HepG2 (cell line): ENCODE results near the gene SRSF2. TPM values are rescaled to one million over a fixed set of nuclear protein-coding genes. Genes with fewer than 3 reads are reported as not detected.

Experiments used
- ATAC-seq: fragments of 200-7000 bp; cut with Tn5 transposase; 3 replicates; pipeline ENCODE4 v1.9.1; 2020; ENCODE audit warnings: mild to moderate bottlenecking, moderate library complexity
- BruUV-seq: library from RNA; stranded (reverse); fragments of 400-500 nt; replicated peaks from 2 replicates; lab custom pipeline; 2021; lab: Mats Ljungman, UMichigan
- CTCF ChIA-PET: fragments of 300-600 bp; formaldehyde crosslinking; extraction: SDS; loops from one replicate; lab custom pipeline; 2021; ENCODE audit warnings: low total read pairs, inconsistent platforms, low intra/inter-chr PET ratio; lab: Yijun Ruan, JAX
- POLR2A ChIA-PET: fragments of 350-600 bp; sonication (Branson Sonifier 250); formaldehyde crosslinking; loops from one replicate; lab custom pipeline; 2020; ENCODE audit warnings: antibody characterized with exemption, inconsistent platforms; lab: Yijun Ruan, JAX
- DNase-seq: peaks from one replicate; pipeline ENCODE4 v3.0.0-alpha.2; 2015; ENCODE audit warnings: low spot score
- FAIRE-seq: peaks from 3 replicates; lab custom pipeline; 2011; peaks lifted over from hg19 to GRCh38; lab: Jason Lieb, UNC
- H2AFZ ChIP-seq: one replicate; pipeline ENCODE4 v1.6.1; 2011; ENCODE audit warnings: low read length, inconsistent platforms
- H3K27ac ChIP-seq: fragments of 300-600 bp; 3 replicates; pipeline ENCODE4 v1.8.0; 2011; ENCODE audit warnings: mixed run types, mild to moderate bottlenecking, mixed read lengths, low read length, inconsistent platforms; ENCODE audit not compliant: insufficient read depth; ENCODE audit errors: extremely low read length
- H3K27me3 ChIP-seq, 2 experiments: fragments of 200-600 bp in 1 of 2; 2 replicates in 1 of 2; 3 replicates in 1 of 2; pipeline versions ENCODE4 v1.6.0 to v1.8.0; 2011; ENCODE audit warnings: low read length in 2 of 2, mild to moderate bottlenecking in 2 of 2, moderate library complexity in 2 of 2, inconsistent platforms in 1 of 2; ENCODE audit not compliant: insufficient read depth in 2 of 2, control insufficient read depth in 1 of 2
- H3K36me3 ChIP-seq, 2 experiments: fragments of 200-600 bp in 1 of 2; replicated peaks in 1 of 2; 2 replicates in 1 of 2; 3 replicates in 1 of 2; pipeline versions ENCODE4 v1.5.1 to v1.8.0; 2011; ENCODE audit warnings: low read length in 2 of 2, inconsistent platforms in 1 of 2; ENCODE audit not compliant: insufficient read depth in 2 of 2, control insufficient read depth in 1 of 2
- H3K4me1 ChIP-seq: 2 replicates; pipeline ENCODE4 v1.5.1; 2012; ENCODE audit warnings: low read length, inconsistent platforms; ENCODE audit not compliant: insufficient read depth
- H3K4me2 ChIP-seq: 2 replicates; pipeline ENCODE4 v1.6.0; 2011; ENCODE audit warnings: low read depth, low read length, inconsistent platforms
- H3K4me3 ChIP-seq, 3 experiments: fragments of 200-600 bp in 1 of 3; sonication (generic), shearing (Covaris generic) in 1 of 3; replicated peaks in 1 of 3; 2 replicates each; pipeline ENCODE4 v1.5.1; 2011 to 2016; ENCODE audit warnings: low read length in 3 of 3, inconsistent platforms in 2 of 3, low read depth in 2 of 3, mild to moderate bottlenecking in 2 of 3, control low read depth in 1 of 3, mixed read lengths in 1 of 3; ENCODE audit not compliant: insufficient read depth in 1 of 3
- H3K79me2 ChIP-seq: one replicate; pipeline ENCODE4 v1.6.1; 2011; ENCODE audit warnings: low read length, inconsistent platforms; ENCODE audit not compliant: insufficient read depth
- H3K9ac ChIP-seq: 2 replicates; pipeline ENCODE4 v1.6.0; 2011; ENCODE audit warnings: mild to moderate bottlenecking, low read depth, low read length, inconsistent platforms; ENCODE audit not compliant: insufficient read depth
- H3K9me3 ChIP-seq: 2 replicates; pipeline ENCODE4 v1.5.1; 2012; ENCODE audit warnings: mild to moderate bottlenecking, low read length
- H4K20me1 ChIP-seq: 2 replicates; pipeline ENCODE4 v1.6.0; 2011; ENCODE audit warnings: inconsistent platforms, mild to moderate bottlenecking, low read length, moderate library complexity; ENCODE audit not compliant: insufficient read depth
- CAMTA2 ChIP-seq: sonication (generic); formaldehyde crosslinking; IDR thresholded peaks from 2 replicates; pipeline ENCODE4 v1.4.0; 2020; ENCODE audit warnings: mild to moderate bottlenecking, missing genetic modification reagents, borderline replicate concordance
- DNMT1 ChIP-seq: sonication (generic); formaldehyde crosslinking; IDR thresholded peaks from 2 replicates; pipeline ENCODE4 v1.5.1; 2020; ENCODE audit warnings: mild to moderate bottlenecking, missing genetic modification reagents
- FOXC1 ChIP-seq: sonication (generic); formaldehyde crosslinking; IDR thresholded peaks from 2 replicates; pipeline ENCODE4 v1.8.0; 2022; ENCODE audit warnings: mild to moderate bottlenecking, missing genetic modification reagents, borderline replicate concordance
- GABPA ChIP-seq, 2 experiments: IDR thresholded peaks; 2 replicates each; pipeline ENCODE4 v1.6.1; 2011 to 2016; ENCODE audit warnings: low read depth in 2 of 2, low read length in 1 of 2, missing biosample characterization in 1 of 2, missing genetic modification characterization in 1 of 2
- HES4 ChIP-seq: sonication (generic); formaldehyde crosslinking; IDR thresholded peaks from 2 replicates; pipeline ENCODE4 v1.9.0; 2021; ENCODE audit warnings: mild to moderate bottlenecking, missing genetic modification reagents, borderline replicate concordance
- MED13 ChIP-seq: sonication (generic); formaldehyde crosslinking; IDR thresholded peaks from 2 replicates; pipeline ENCODE4 v1.5.0; 2020; ENCODE audit warnings: missing genetic modification reagents
- NFATC3 ChIP-seq: sonication (generic); formaldehyde crosslinking; IDR thresholded peaks from 2 replicates; pipeline ENCODE4 v1.5.1; 2020; ENCODE audit warnings: mild to moderate bottlenecking, missing genetic modification reagents
- SNAI1 ChIP-seq: sonication (generic); formaldehyde crosslinking; IDR thresholded peaks from 2 replicates; pipeline ENCODE4 v1.5.0; 2020; ENCODE audit warnings: mild to moderate bottlenecking, missing genetic modification reagents, borderline replicate concordance
- TBP ChIP-seq: sonication (generic); formaldehyde crosslinking; IDR thresholded peaks from 2 replicates; pipeline ENCODE4 v1.5.0; 2020; ENCODE audit warnings: missing genetic modification reagents
- ZNF256 ChIP-seq: sonication (generic); formaldehyde crosslinking; conservative IDR thresholded peaks from 2 replicates; pipeline ENCODE4 v1.4.0; 2020; ENCODE audit warnings: missing genetic modification reagents
- ZNF263 ChIP-seq: sonication (generic); formaldehyde crosslinking; IDR thresholded peaks from 2 replicates; pipeline ENCODE4 v1.4.0; 2020; ENCODE audit warnings: missing genetic modification reagents
- ZNF30 ChIP-seq: sonication (generic); formaldehyde crosslinking; IDR thresholded peaks from 2 replicates; pipeline ENCODE4 v1.5.0; 2020; ENCODE audit warnings: mild to moderate bottlenecking, missing genetic modification reagents
- WGBS: methylation state at CpG from one replicate; pipeline ENCODE4 v1.1.6; 2017; ENCODE audit warnings: low lambda C conversion rate; 5-methylcytosine and 5-hydroxymethylcytosine counted together
- in situ Hi-C: cut with HindIII; loops from 2 replicates; pipeline ENCODE4 v1.10.0; 2017; ENCODE audit warnings: low pct_unique_long_range_greater_than_20kb; ENCODE audit not compliant: extremely low pct_ligation_motif_present
- intact Hi-C: fragments of 100-400 bp; cut with micrococcal nuclease; formaldehyde crosslinking; loops from one replicate; pipeline ENCODE4 v1.10.0; 2022; ENCODE audit not compliant: unreplicated experiment
- polyA plus RNA-seq, 8 experiments: library from polyadenylated mRNA; depleted of rRNA in 3 of 8; stranded (reverse) in 7 of 8; unstranded in 1 of 8; fragments of >200 nt; fragmentation: Illumina TruSeq in 4 of 8; extraction: Trizol in 4 of 8; gene quantifications; 2 replicates each; pipeline versions ENCODE4 v1.2.1 to v1.2.3, GENCODE V29; 2011 to 2016; ENCODE audit warnings: low read depth in 4 of 8, missing spikeins in 1 of 8, mixed read lengths in 1 of 8; ENCODE audit not compliant: insufficient read depth in 1 of 8
- total RNA-seq, 5 experiments: library from RNA; depleted of rRNA; stranded (reverse); fragments of >200 nt; fragmentation: Illumina TruSeq; extraction: Trizol; gene quantifications; 2 replicates each; pipeline ENCODE4 v1.2.3, GENCODE V29; 2016; ENCODE audit warnings: low read depth in 1 of 5
- TF ChIP-seq, protein P1 (sequence below), 2 experiments: fragments of 450-650 bp in 1 of 2; sonication (generic) in 1 of 2; formaldehyde crosslinking in 1 of 2; IDR thresholded peaks; 2 replicates each; pipeline versions ENCODE4 v1.6.1 to v1.8.0; 2016 to 2022; ENCODE audit warnings: antibody characterized with exemption in 1 of 2, mild to moderate bottlenecking in 1 of 2, missing genetic modification reagents in 1 of 2

SRSF2 gene
- total and polyA plus RNA-seq, 2 of the 13 experiments (the other 11 are each of a cell fraction or from before 2014, with no cell fraction given) = 306 to 319 TPM

GRCh38 chr17:76735586-76736348, 1.4 kb downstream of the SRSF2 start:
- Histone ChIP-seq H3K27ac (peak overlapping the region; percentile 96), H3K4me2 (peak overlapping the region; percentile 88), H4K20me1 (peaks cover 35% of the 10 kb centered on the region), H2AFZ (no peak overlapping the region), H3K79me2 (peaks cover 65% of the 10 kb centered on the region), H3K9ac (peak overlapping the region; percentile 100), H3K4me1 (peaks cover 51% of the 10 kb centered on the region), H3K36me3 (peaks cover 12 to 35% of the 10 kb centered on the region in 2 experiments), H3K9me3 (no peaks in the 10 kb centered on the region), H3K4me3 (peak overlapping the region; percentile 93 to 100 (median 100)), H3K27me3 (peaks cover 0 to 3% of the 10 kb centered on the region in 2 experiments; a peak in 1 of 5 replicates)
- ATAC-seq = no peak
- under 1% methylated on average over 19 of the region's 20 CpGs for WGBS
- in situ Hi-C loops = no loop called here
- intact Hi-C loops = no loop called here
- POLR2A ChIA-PET = interaction anchor here (2.4 to 4.1 kb wide), 4 partner anchors 8 to 64 kb away, joined by 7 to 71 read pairs (median 14); partner anchors contain the start of genes JMJD6 and METTL23
- FAIRE-seq = no peak
- BruUV-seq = no TSS peak
- CTCF ChIA-PET = no interaction called here
- no peak for DNase-seq
- TF ChIP-seq, protein P1, sequence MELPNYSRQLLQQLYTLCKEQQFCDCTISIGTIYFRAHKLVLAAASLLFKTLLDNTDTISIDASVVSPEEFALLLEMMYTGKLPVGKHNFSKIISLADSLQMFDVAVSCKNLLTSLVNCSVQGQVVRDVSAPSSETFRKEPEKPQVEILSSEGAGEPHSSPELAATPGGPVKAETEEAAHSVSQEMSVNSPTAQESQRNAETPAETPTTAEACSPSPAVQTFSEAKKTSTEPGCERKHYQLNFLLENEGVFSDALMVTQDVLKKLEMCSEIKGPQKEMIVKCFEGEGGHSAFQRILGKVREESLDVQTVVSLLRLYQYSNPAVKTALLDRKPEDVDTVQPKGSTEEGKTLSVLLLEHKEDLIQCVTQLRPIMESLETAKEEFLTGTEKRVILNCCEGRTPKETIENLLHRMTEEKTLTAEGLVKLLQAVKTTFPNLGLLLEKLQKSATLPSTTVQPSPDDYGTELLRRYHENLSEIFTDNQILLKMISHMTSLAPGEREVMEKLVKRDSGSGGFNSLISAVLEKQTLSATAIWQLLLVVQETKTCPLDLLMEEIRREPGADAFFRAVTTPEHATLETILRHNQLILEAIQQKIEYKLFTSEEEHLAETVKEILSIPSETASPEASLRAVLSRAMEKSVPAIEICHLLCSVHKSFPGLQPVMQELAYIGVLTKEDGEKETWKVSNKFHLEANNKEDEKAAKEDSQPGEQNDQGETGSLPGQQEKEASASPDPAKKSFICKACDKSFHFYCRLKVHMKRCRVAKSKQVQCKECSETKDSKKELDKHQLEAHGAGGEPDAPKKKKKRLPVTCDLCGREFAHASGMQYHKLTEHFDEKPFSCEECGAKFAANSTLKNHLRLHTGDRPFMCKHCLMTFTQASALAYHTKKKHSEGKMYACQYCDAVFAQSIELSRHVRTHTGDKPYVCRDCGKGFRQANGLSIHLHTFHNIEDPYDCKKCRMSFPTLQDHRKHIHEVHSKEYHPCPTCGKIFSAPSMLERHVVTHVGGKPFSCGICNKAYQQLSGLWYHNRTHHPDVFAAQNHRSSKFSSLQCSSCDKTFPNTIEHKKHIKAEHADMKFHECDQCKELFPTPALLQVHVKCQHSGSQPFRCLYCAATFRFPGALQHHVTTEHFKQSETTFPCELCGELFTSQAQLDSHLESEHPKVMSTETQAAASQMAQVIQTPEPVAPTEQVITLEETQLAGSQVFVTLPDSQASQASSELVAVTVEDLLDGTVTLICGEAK (IDR thresholded peaks at IDR 0.05) = no peak
- TF ChIP-seq, protein P1 (CRISPR knock-in tag; IDR thresholded peaks at IDR 0.05) = no peak
- no peak for TF ChIP-seq ZNF30
- 0 out of 2 replicates have a peak, but pooled peaks have one; percentile 15 for TF ChIP-seq ZNF256 (CRISPR knock-in tag)
- 0 out of 2 replicates have a peak, but pooled peaks have one; percentile 19 for TF ChIP-seq TBP (CRISPR knock-in tag)
- peak; percentile 69; the same call in 1 of the 2 replicates for TF ChIP-seq SNAI1 (CRISPR knock-in tag)
- TF ChIP-seq ZNF263 (CRISPR knock-in tag) = peak; percentile 74; the same call in 1 of the 2 replicates
- peak; percentile 72; the same call in 1 of the 2 replicates for TF ChIP-seq NFATC3 (CRISPR knock-in tag)
- peak; percentile 48; the same call in 1 of the 2 replicates for TF ChIP-seq CAMTA2 (CRISPR knock-in tag)
- peak; percentile 5; the same call in 1 of the 2 replicates for TF ChIP-seq MED13 (CRISPR knock-in tag)
- TF ChIP-seq HES4 (CRISPR knock-in tag) = no peak
- 0 out of 2 replicates have a peak, but pooled peaks have one; percentile 61 for TF ChIP-seq DNMT1
- TF ChIP-seq FOXC1 (CRISPR knock-in tag) = no peak
- no peak for TF ChIP-seq GABPA (IDR thresholded peaks at IDR 0.05; ENCODE audit: low read depth, low read length)
- peak; percentile 20; the same call in 1 of the 2 replicates for TF ChIP-seq GABPA (CRISPR knock-in tag; IDR thresholded peaks at IDR 0.05; ENCODE audit: low read depth)
